Trophoblast cell (in vitro differentiated cells and primary cell): Measurements from ENCODE around the gene ESCO1.
A peak's percentile ranks its signal among the peaks of the same experiment; 100 is the strongest.
"Not testable (repeated sequence)": the region's sequence is repeated elsewhere in the genome, so short reads cannot be mapped to it uniquely, and the experiment has no call there.

Source experiments
- DNase-seq, 2 donors: peaks; one replicate each; pipeline ENCODE4 v3.0.0-alpha.2; 2016
- H2AFZ ChIP-seq: 2 replicates; pipeline ENCODE4 v1.6.1; 2013; ENCODE audit warnings: low read length, moderate library complexity, mild to moderate bottlenecking; ENCODE audit not compliant: insufficient read depth, poor library complexity
- H2AK5ac ChIP-seq: 2 replicates; pipeline ENCODE4 v1.6.1; 2013; ENCODE audit warnings: mild to moderate bottlenecking, low read length
- H2BK120ac ChIP-seq: 2 replicates; pipeline ENCODE4 v1.6.1; 2013; ENCODE audit warnings: low read length, mild to moderate bottlenecking, moderate library complexity; ENCODE audit not compliant: insufficient read depth, poor library complexity
- H2BK12ac ChIP-seq: 2 replicates; pipeline ENCODE4 v1.6.1; 2013; ENCODE audit warnings: mild to moderate bottlenecking, low read length, moderate library complexity
- H2BK5ac ChIP-seq: 2 replicates; pipeline ENCODE4 v1.6.1; 2013; ENCODE audit warnings: low read length, low read depth, moderate library complexity, mild to moderate bottlenecking; ENCODE audit not compliant: poor library complexity
- H3K14ac ChIP-seq: 2 replicates; pipeline ENCODE4 v1.6.1; 2013; ENCODE audit warnings: mild to moderate bottlenecking, low read length
- H3K18ac ChIP-seq: 2 replicates; pipeline ENCODE4 v1.6.1; 2013; ENCODE audit warnings: mild to moderate bottlenecking, low read length
- H3K23ac ChIP-seq: 2 replicates; pipeline ENCODE4 v1.6.1; 2013; ENCODE audit warnings: low read length
- H3K27ac ChIP-seq: 2 replicates; pipeline ENCODE4 v1.5.1; 2013; ENCODE audit warnings: low read depth, mild to moderate bottlenecking, inconsistent platforms, low read length, moderate library complexity
- H3K27me3 ChIP-seq: 2 replicates; pipeline ENCODE4 v1.6.1; 2013; ENCODE audit warnings: inconsistent platforms, mild to moderate bottlenecking, low read length, moderate library complexity; ENCODE audit not compliant: insufficient read depth
- H3K36me3 ChIP-seq, 2 experiments: 1 replicate in 1 of 2; 2 replicates in 1 of 2; pipeline ENCODE4 v1.6.1; 2013; ENCODE audit warnings: low read length in 2 of 2, mild to moderate bottlenecking in 2 of 2, moderate library complexity in 1 of 2; ENCODE audit not compliant: insufficient read depth in 2 of 2, control insufficient read depth in 1 of 2
- H3K4ac ChIP-seq: 2 replicates; pipeline ENCODE4 v1.6.1; 2013; ENCODE audit warnings: low read depth, mild to moderate bottlenecking, low read length, moderate library complexity
- H3K4me1 ChIP-seq, 2 experiments: 1 replicate in 1 of 2; 2 replicates in 1 of 2; pipeline ENCODE4 v1.6.1; 2013; ENCODE audit warnings: low read length in 2 of 2, mild to moderate bottlenecking in 2 of 2, moderate library complexity in 1 of 2; ENCODE audit not compliant: insufficient read depth in 2 of 2, control insufficient read depth in 1 of 2
- H3K4me2 ChIP-seq: 2 replicates; pipeline ENCODE4 v1.6.1; 2013; ENCODE audit warnings: inconsistent platforms, mild to moderate bottlenecking, low read length, moderate library complexity
- H3K4me3 ChIP-seq: 2 replicates; pipeline ENCODE4 v1.5.1; 2013; ENCODE audit warnings: mild to moderate bottlenecking, low read depth, low read length, inconsistent platforms
- H3K79me1 ChIP-seq: one replicate; pipeline ENCODE4 v1.6.1; 2013; ENCODE audit warnings: low read length
- H3K79me2 ChIP-seq: 2 replicates; pipeline ENCODE4 v1.6.1; 2013; ENCODE audit warnings: low read length, mild to moderate bottlenecking; ENCODE audit not compliant: control insufficient read depth, insufficient read depth, poor library complexity
- H3K9ac ChIP-seq: 2 replicates; pipeline ENCODE4 v1.6.1; 2013; ENCODE audit warnings: mild to moderate bottlenecking, low read length
- H3K9me3 ChIP-seq: 2 replicates; pipeline ENCODE4 v1.6.1; 2013; ENCODE audit warnings: low read depth, mild to moderate bottlenecking, control low read depth, inconsistent platforms, low read length; ENCODE audit not compliant: insufficient read depth
- H4K12ac ChIP-seq: 2 replicates; pipeline ENCODE4 v1.6.1; 2013; ENCODE audit warnings: low read depth, mild to moderate bottlenecking, low read length, moderate library complexity
- H4K8ac ChIP-seq: 2 replicates; pipeline ENCODE4 v1.6.1; 2013; ENCODE audit warnings: low read depth, mild to moderate bottlenecking, low read length, moderate library complexity
- H4K91ac ChIP-seq: one replicate; pipeline ENCODE4 v1.6.1; 2013; ENCODE audit warnings: low read depth, mild to moderate bottlenecking, low read length, moderate library complexity
- WGBS: extraction: QIAGEN DNeasy Blood & Tissue Kit; methylation state at CpG from one replicate; pipeline ENCODE4 v1.1.7; 2013; ENCODE audit warnings: missing lambda C conversion rate; ENCODE audit not compliant: insufficient read length, insufficient coverage; ENCODE audit errors: extremely low coverage; 5-methylcytosine and 5-hydroxymethylcytosine counted together

Gene ESCO1

GRCh38 chr18:21612125-21613039 is 11.9 kb upstream of the ESCO1 start, which contains the start of gene SNRPD1:
Gene SNRPD1, plus strand, starts transcription at chr18:21612314. Its CDS starts 116 bp downstream, at chr18:21612430.
- H3K4me2 ChIP-seq: peak within 1 kb of the TSS; percentile 94
- peak within 1 kb of the TSS; percentile 100 for H2AFZ ChIP-seq
- H3K18ac ChIP-seq: peak within 1 kb of the TSS; percentile 97
- no peaks in the 10 kb centered on the region for H3K9me3 ChIP-seq
- H2AK5ac ChIP-seq: peak within 1 kb of the TSS; percentile 31
- peak within 1 kb of the TSS; percentile 44 for H2BK120ac ChIP-seq
- peak; percentile 93 to 98 for DNase-seq
- no peak within 1 kb of the TSS for H2BK12ac ChIP-seq
- peak within 1 kb of the TSS; percentile 96 for H3K9ac ChIP-seq
- H4K12ac ChIP-seq: peak within 1 kb of the TSS; percentile 84
- H3K23ac ChIP-seq: no peak within 1 kb of the TSS
- peaks cover 13% of the 10 kb centered on the region for H3K79me2 ChIP-seq
- peak within 1 kb of the TSS; percentile 92 for H3K27ac ChIP-seq
- H3K36me3 ChIP-seq: peaks cover 2 to 10% of the 10 kb centered on the region in 2 experiments
- H3K27me3 ChIP-seq: no peaks in the 10 kb centered on the region
- peak within 1 kb of the TSS; percentile 95 for H4K8ac ChIP-seq
- H4K91ac ChIP-seq: peak within 1 kb of the TSS; percentile 74
- peak within 1 kb of the TSS; percentile 89 for H2BK5ac ChIP-seq
- WGBS: no CpG with 5 or more reads among the region's 59 CpGs
- H3K4me1 ChIP-seq: peaks cover 2 to 3% of the 10 kb centered on the region in 2 experiments
- H3K4me3 ChIP-seq: peak within 1 kb of the TSS; percentile 93
- H3K14ac ChIP-seq: peak within 1 kb of the TSS; percentile 83
- peak within 1 kb of the TSS; percentile 92 for H3K4ac ChIP-seq
- H3K79me1 ChIP-seq: peaks cover 5% of the 10 kb centered on the region

GRCh38 chr18:21611401-21612124 is 11.1 kb upstream of the ESCO1 start:
- H3K4ac ChIP-seq, H2BK120ac ChIP-seq, H3K27ac ChIP-seq, H3K4me3 ChIP-seq, H3K9me3 ChIP-seq, H3K27me3 ChIP-seq, H4K91ac ChIP-seq, H3K9ac ChIP-seq, H4K12ac ChIP-seq, H2AFZ ChIP-seq, H3K14ac ChIP-seq, H2BK5ac ChIP-seq, H3K4me1 ChIP-seq, H2BK12ac ChIP-seq, H3K18ac ChIP-seq, H2AK5ac ChIP-seq, H3K79me1 ChIP-seq, H3K36me3 ChIP-seq, H3K23ac ChIP-seq: not testable (repeated sequence)
- H4K8ac ChIP-seq: peak overlapping the region; percentile 18
- peaks cover 11% of the 10 kb centered on the region for H3K79me2 ChIP-seq
- peak overlapping the region; percentile 13 for H3K4me2 ChIP-seq
- no CpG with 5 or more reads among the region's 30 CpGs for WGBS
- peak in 1 of 2 donors; percentile 38 for DNase-seq

- Histone ChIP-seq H3K4me3 (no peak overlapping the region), H4K12ac (no peak overlapping the region), H3K4ac (no peak overlapping the region), H3K14ac (no peak overlapping the region), H3K4me1 (peaks cover 3% of the 10 kb centered on the region in 2 experiments), H3K79me1 (peaks cover 6% of the 10 kb centered on the region), H3K4me2 (no peak overlapping the region), H3K79me2 (peaks cover 2% of the 10 kb centered on the region), H3K23ac (no peak overlapping the region), H2AFZ (no peak overlapping the region), H3K9ac (no peak overlapping the region), H3K36me3 (no peaks in the 10 kb centered on the region), H2BK12ac (no peak overlapping the region), H3K27ac (no peak overlapping the region), H3K27me3 (no peaks in the 10 kb centered on the region), H2BK120ac (no peak overlapping the region), H4K91ac (no peak overlapping the region), H2BK5ac (no peak overlapping the region), H3K9me3 (no peaks in the 10 kb centered on the region), H2AK5ac (no peak overlapping the region), H4K8ac (no peak overlapping the region), H3K18ac (no peak overlapping the region)
- no peak for DNase-seq
Measured at GRCh38 chr18:21605213-21605612, 4.7 kb upstream of the ESCO1 start.

- no peak overlapping the region for H3K23ac ChIP-seq
- no peak overlapping the region for H3K4me3 ChIP-seq
- H2AFZ ChIP-seq: no peak overlapping the region
- H4K8ac ChIP-seq: no peak overlapping the region
- no peak overlapping the region for H3K27ac ChIP-seq
- no peak overlapping the region for H2BK120ac ChIP-seq
- H3K79me2 ChIP-seq: peaks cover 7% of the 10 kb centered on the region
- no CpG with 5 or more reads among the region's 2 CpGs for WGBS
- no peak overlapping the region for H3K9ac ChIP-seq
- H3K27me3 ChIP-seq: no peaks in the 10 kb centered on the region
- DNase-seq: no peak
- no peak overlapping the region for H3K18ac ChIP-seq
- H2BK5ac ChIP-seq: no peak overlapping the region
- H3K36me3 ChIP-seq: no peaks in the 10 kb centered on the region
- H3K79me1 ChIP-seq: peaks cover 11% of the 10 kb centered on the region
- no peak overlapping the region for H4K91ac ChIP-seq
- peaks cover 2% of the 10 kb centered on the region for H3K9me3 ChIP-seq
- H3K14ac ChIP-seq: no peak overlapping the region
- H2BK12ac ChIP-seq: no peak overlapping the region
- H4K12ac ChIP-seq: no peak overlapping the region
- no peak overlapping the region for H2AK5ac ChIP-seq
- H3K4me1 ChIP-seq: peaks cover 3% of the 10 kb centered on the region in 2 experiments
- no peak overlapping the region for H3K4ac ChIP-seq
- no peak overlapping the region for H3K4me2 ChIP-seq
Measured at GRCh38 chr18:21604671-21605070, 4.2 kb upstream of the ESCO1 start.
